OCI-LY7 (cell line): Measurements from ENCODE around the gene RSPH10B.
"Not testable (repeated sequence)": the region's sequence is repeated elsewhere in the genome, so short reads cannot be mapped to it uniquely, and the experiment has no call there.

Experiments used
- EZH2phosphoT487 ChIP-seq: fragments of 200-600 bp; sonication (generic); IDR thresholded peaks from 2 replicates; pipeline ENCODE4 v1.6.1; 2018; ENCODE audit warnings: low read depth, borderline replicate concordance, mild to moderate bottlenecking, mixed run types, antibody characterized with exemption, low read length, moderate library complexity, mixed read lengths
- TF ChIP-seq, protein P1 (sequence below): fragments of 200-600 bp; sonication (generic); conservative IDR thresholded peaks from 2 replicates; pipeline ENCODE4 v1.5.1; 2014; ENCODE audit warnings: mild to moderate bottlenecking, antibody characterized with exemption, low read length, moderate library complexity, mixed read lengths

DNA sequence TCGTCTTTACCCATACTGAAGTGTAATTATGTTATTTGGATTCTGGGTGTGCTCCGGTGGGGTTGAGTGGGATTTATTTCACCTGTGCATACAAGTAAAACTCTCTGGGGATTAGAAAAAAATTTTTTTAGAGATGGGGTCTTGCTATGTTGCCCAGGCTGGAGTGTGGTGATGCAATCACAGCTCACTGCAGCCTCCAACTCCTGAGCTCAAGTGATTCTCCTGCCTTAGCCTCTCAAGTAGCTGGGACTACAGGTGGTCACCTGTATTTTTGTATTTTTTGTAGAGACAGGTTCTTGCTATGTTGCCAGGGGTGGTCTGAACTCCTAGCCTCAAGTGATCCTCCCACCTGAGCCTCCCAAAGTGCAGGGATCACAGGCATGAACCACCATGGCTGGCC, 80.2 kb downstream of the RSPH10B start:
- TF ChIP-seq, protein P1, sequence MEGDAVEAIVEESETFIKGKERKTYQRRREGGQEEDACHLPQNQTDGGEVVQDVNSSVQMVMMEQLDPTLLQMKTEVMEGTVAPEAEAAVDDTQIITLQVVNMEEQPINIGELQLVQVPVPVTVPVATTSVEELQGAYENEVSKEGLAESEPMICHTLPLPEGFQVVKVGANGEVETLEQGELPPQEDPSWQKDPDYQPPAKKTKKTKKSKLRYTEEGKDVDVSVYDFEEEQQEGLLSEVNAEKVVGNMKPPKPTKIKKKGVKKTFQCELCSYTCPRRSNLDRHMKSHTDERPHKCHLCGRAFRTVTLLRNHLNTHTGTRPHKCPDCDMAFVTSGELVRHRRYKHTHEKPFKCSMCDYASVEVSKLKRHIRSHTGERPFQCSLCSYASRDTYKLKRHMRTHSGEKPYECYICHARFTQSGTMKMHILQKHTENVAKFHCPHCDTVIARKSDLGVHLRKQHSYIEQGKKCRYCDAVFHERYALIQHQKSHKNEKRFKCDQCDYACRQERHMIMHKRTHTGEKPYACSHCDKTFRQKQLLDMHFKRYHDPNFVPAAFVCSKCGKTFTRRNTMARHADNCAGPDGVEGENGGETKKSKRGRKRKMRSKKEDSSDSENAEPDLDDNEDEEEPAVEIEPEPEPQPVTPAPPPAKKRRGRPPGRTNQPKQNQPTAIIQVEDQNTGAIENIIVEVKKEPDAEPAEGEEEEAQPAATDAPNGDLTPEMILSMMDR, result not testable (repeated sequence)
- not testable (repeated sequence) for TF ChIP-seq EZH2phosphoT487
